Activated naive CD4-positive, alpha-beta T cell treated with anti-CD3 and anti-CD28 coated beads, Interleukin-2, amount 10 ng/mL, durations not matched to agents 7 days and 5 days (primary cell): ENCODE data around the gene INPP5J.

Source experiments
- CTCF ChIA-PET: fragments of 350-600 bp; sonication (Branson Sonifier 250); formaldehyde crosslinking; loops from one replicate; lab custom pipeline; 2021; ENCODE audit warnings: antibody characterized with exemption; lab: Charles Lee
- DNase-seq: peaks from one replicate; pipeline ENCODE4 v3.0.0-alpha.2; 2020
- H3K27ac Mint-ChIP-seq: one replicate; pipeline ENCODE4 v1.8.0; 2021; ENCODE audit warnings: mild to moderate bottlenecking, moderate library complexity, mixed read lengths
- H3K27me3 Mint-ChIP-seq: one replicate; pipeline ENCODE4 v1.8.0; 2021; ENCODE audit warnings: mild to moderate bottlenecking, mixed read lengths
- H3K36me3 Mint-ChIP-seq: one replicate; pipeline ENCODE4 v1.8.0; 2021; ENCODE audit warnings: mixed read lengths
- H3K4me1 Mint-ChIP-seq: one replicate; pipeline ENCODE4 v1.8.0; 2021; ENCODE audit warnings: mixed read lengths
- H3K4me3 Mint-ChIP-seq: one replicate; pipeline ENCODE4 v1.8.0; 2021; ENCODE audit warnings: mild to moderate bottlenecking, moderate library complexity, mixed read lengths
- H3K9me3 Mint-ChIP-seq: one replicate; pipeline ENCODE4 v1.8.0; 2021; ENCODE audit warnings: mixed read lengths

Gene INPP5J

DNA sequence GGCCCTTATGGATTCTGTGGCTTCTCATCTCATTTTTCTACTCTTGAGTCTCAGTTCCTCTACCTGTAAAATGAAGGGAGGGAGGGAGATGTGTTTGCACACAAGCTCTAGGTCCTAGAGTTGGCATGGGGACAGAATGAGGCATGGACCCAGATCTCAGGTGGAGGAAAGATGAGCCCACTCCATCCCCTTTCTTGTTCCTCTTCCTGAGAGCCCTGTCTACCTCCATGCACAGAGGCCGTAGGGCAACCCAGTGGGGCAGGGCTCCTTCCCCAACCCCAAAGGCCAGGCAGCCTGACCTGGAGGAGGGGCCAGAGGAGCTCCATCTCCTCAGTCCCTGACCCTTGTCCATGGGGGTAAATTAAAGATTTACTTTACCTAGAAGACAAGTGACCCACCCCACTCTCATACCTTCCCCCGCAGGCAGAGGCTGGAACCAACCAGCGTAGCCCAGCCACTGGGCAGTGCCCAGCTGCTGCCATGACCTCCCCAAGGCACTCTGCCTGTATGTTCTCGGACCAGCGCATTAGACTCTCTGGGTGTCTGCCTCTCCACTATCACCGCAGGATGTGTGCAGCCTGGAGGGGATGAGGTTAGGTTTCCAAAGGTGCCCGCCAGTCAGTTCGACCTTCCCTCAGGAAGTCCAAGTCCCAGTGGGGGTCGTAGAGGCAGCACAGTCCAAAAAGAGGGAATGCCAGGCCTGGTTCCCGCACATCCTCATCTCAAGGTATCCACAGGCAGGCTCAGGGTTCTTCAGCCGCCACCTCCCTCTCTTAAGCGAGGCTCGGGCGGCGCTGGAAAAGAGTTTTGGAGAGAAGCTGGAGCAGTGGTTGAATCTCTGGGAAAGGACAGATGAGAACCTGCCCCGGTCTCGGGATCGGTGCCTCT lies 38.6 kb upstream of the INPP5J start:
- Mint-ChIP-seq H3K4me3 (peak overlapping the region; percentile 84), H3K9me3 (no peaks in the 10 kb centered on the region), H3K4me1 (peaks cover 44% of the 10 kb centered on the region), H3K27me3 (peaks cover 9% of the 10 kb centered on the region), H3K36me3 (peaks cover 10% of the 10 kb centered on the region), H3K27ac (peak overlapping the region; percentile 71)
- peak; percentile 38 for DNase-seq
- CTCF ChIA-PET, result interaction anchor here (0.8 to 3.7 kb wide), 13 partner anchors 9 to 322 kb away, joined by 3 to 22 read pairs (median 6); partner anchors contain the start of genes MORC2 and SELENOM

GRCh38 chr22:31084811-31085492 lies 37.8 kb upstream of the INPP5J start:
- no peaks in the 10 kb centered on the region for H3K9me3 Mint-ChIP-seq
- peaks cover 8% of the 10 kb centered on the region for H3K27me3 Mint-ChIP-seq
- peaks cover 44% of the 10 kb centered on the region for H3K4me1 Mint-ChIP-seq
- CTCF ChIA-PET, result interaction anchor here (0.8 to 2.6 kb wide), 14 partner anchors 8 to 330 kb away, joined by 3 to 9 read pairs (median 4); partner anchors contain the start of genes INPP5J, MORC2 and SELENOM
- peak; percentile 92 for DNase-seq
- H3K36me3 Mint-ChIP-seq, result peaks cover 10% of the 10 kb centered on the region
- peak overlapping the region; percentile 84 for H3K4me3 Mint-ChIP-seq
- peak overlapping the region; percentile 84 for H3K27ac Mint-ChIP-seq

- Mint-ChIP-seq H3K36me3 (peaks cover 10% of the 10 kb centered on the region), H3K9me3 (no peaks in the 10 kb centered on the region), H3K27me3 (peaks cover 6% of the 10 kb centered on the region), H3K4me3 (peak overlapping the region; percentile 78), H3K4me1 (peaks cover 43% of the 10 kb centered on the region), H3K27ac (peak overlapping the region; percentile 84)
- no peak for DNase-seq
- CTCF ChIA-PET, result interaction anchor here (0.8 to 2.6 kb wide), 11 partner anchors 10 to 331 kb away, joined by 3 to 9 read pairs (median 4); partner anchors contain the start of genes INPP5J and SELENOM
Measured at GRCh38 chr22:31085493-31085824, 37.3 kb upstream of the INPP5J start.

- H3K27ac Mint-ChIP-seq, result no peak overlapping the region
- peaks cover 1% of the 10 kb centered on the region for H3K27me3 Mint-ChIP-seq
- H3K4me3 Mint-ChIP-seq, result peak overlapping the region; percentile 78
- CTCF ChIA-PET, result interaction anchor here (1.1 to 2.6 kb wide), 5 partner anchors 10 to 331 kb away, joined by 3 to 9 read pairs (median 7); no protein-coding TSS in a partner anchor
- no peaks in the 10 kb centered on the region for H3K9me3 Mint-ChIP-seq
- H3K36me3 Mint-ChIP-seq, result peaks cover 12% of the 10 kb centered on the region
- no peak for DNase-seq
- peaks cover 39% of the 10 kb centered on the region for H3K4me1 Mint-ChIP-seq
Measured at GRCh38 chr22:31085928-31086327, 36.8 kb upstream of the INPP5J start.

- H3K4me3 Mint-ChIP-seq, result no peak overlapping the region
- H3K27me3 Mint-ChIP-seq, result no peaks in the 10 kb centered on the region
- peaks cover 31% of the 10 kb centered on the region for H3K4me1 Mint-ChIP-seq
- H3K9me3 Mint-ChIP-seq, result no peaks in the 10 kb centered on the region
- H3K36me3 Mint-ChIP-seq, result peaks cover 12% of the 10 kb centered on the region
- H3K27ac Mint-ChIP-seq, result no peak overlapping the region
- no peak for DNase-seq
- CTCF ChIA-PET, result interaction anchor here (0.6 to 2.6 kb wide), 5 partner anchors 9 to 167 kb away, joined by 3 to 9 read pairs (median 4); no protein-coding TSS in a partner anchor
Measured at GRCh38 chr22:31086703-31087330, 35.9 kb upstream of the INPP5J start.

DNA sequence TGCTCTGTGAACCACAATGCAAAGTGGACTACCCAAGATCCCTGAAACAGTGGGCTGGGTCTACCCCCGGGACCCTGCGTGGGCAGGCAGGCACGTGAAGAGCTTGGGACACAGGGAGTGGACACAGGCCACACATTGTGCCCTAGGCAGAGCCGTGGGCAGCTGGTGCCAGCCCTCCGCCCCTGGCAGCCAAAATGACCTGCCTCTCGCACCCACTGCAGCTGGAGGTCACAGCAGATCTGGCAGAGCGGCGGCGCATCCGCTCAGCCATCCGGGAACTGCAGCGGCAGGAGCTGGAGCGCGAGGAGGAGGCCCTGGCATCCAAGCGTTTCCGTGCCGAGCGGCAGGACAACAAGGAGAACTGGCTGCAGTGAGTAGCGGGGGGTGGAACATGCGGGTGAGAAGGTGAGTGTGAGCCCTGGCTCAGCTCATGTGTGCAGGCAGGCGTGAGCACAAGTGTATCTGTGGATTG lies 35.0 kb upstream of the INPP5J start:
- Mint-ChIP-seq H3K27me3 (no peaks in the 10 kb centered on the region), H3K4me3 (no peak overlapping the region), H3K27ac (peak overlapping the region; percentile 45), H3K36me3 (peaks cover 15% of the 10 kb centered on the region), H3K9me3 (no peaks in the 10 kb centered on the region), H3K4me1 (peaks cover 21% of the 10 kb centered on the region)
- CTCF ChIA-PET, result interaction anchor here (0.8 to 1.1 kb wide), 3 partner anchors 8 to 185 kb away, joined by 3 read pairs; no protein-coding TSS in a partner anchor
- no peak for DNase-seq

DNA sequence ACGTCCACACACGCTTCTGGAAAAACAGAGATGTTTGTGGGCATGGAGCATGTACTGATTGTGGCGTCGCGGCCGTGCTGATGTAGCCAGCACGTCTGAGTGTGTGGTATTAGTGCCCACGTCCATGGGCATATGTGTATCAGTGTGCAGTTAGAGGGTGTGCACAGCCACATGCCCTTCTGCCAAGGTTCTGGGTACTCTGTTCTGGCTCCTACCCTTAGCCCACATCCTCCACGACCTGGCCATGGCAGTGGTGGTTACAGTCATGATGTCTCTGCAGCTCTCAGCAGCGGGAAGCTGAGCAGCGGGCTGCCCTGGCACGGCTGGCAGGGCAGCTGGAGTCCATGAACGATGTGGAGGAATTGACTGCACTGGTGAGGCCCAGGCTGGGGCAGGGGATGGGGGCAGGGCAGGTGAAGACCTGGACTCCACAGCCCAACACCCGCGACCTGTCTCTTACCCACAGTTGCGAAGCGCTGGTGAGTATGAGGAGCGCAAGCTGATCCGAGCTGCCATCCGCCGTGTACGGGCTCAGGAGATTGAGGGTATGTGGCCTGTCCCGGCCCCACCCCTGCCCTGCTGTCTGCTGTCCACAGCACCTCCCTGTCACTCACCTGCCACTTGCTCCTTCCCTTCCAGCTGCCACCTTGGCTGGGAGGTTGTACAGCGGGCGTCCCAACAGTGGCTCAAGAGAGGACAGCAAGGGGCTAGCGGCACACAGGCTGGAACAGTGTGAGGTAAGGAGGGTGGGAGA lies 34.4 kb upstream of the INPP5J start:
- H3K27ac Mint-ChIP-seq, result no peak overlapping the region
- no peak for DNase-seq
- no peaks in the 10 kb centered on the region for H3K9me3 Mint-ChIP-seq
- peaks cover 15% of the 10 kb centered on the region for H3K36me3 Mint-ChIP-seq
- CTCF ChIA-PET, result interaction anchor here (0.7 to 2.4 kb wide), 6 partner anchors 7 to 184 kb away, joined by 3 to 6 read pairs (median 4); partner anchors contain the start of gene SELENOM
- H3K4me1 Mint-ChIP-seq, result peaks cover 15% of the 10 kb centered on the region
- H3K4me3 Mint-ChIP-seq, result no peak overlapping the region
- H3K27me3 Mint-ChIP-seq, result no peaks in the 10 kb centered on the region

DNA sequence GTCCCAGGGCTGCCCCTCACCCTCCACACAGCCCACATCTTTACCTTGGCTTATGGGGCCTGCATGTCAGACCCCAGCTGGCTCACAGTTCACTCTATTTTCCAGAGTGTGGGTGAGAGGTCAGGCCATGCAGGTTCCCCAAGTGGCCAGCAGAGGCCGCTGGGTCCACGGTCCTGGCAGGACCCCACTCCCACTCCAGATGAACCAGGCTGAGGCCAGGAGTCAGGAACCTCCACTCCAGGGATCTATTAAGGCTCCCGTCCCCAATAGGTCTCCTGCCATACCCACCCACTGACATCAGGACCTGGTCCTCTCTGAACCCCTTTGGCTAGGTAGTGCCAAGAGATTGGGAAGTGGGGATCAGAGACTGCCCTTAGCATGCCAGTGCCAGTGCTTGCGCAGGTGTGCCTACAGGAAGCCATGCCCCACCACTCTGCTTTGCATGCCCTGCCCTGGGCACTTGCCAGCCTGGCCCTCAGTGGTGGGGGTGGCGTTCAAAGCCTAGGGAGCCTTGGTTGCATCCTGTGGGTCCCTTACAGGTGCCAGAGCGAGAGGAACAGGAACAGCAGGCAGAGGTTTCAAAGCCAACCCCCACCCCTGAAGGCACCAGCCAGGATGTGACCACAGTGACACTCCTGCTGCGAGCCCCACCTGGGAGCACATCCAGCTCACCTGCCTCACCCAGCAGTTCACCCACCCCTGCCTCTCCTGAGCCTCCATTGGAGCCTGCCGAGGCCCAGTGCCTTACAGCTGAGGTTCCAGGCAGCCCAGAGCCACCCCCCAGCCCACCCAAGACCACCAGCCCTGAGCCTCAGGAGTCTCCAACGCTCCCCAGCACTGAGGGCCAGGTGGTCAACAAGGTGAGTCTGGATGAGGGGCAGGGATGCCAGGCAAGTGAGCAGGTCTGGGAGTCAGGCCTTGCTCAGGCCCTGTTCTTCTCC lies 33.3 kb upstream of the INPP5J start:
- CTCF ChIA-PET, result interaction anchor here (0.5 to 2.4 kb wide), 8 partner anchors 16 to 265 kb away, joined by 3 to 6 read pairs (median 4); partner anchors contain the start of gene SELENOM
- H3K36me3 Mint-ChIP-seq, result peaks cover 14% of the 10 kb centered on the region
- no peak overlapping the region for H3K4me3 Mint-ChIP-seq
- peak; percentile 48 for DNase-seq
- no peaks in the 10 kb centered on the region for H3K27me3 Mint-ChIP-seq
- no peak overlapping the region for H3K27ac Mint-ChIP-seq
- peaks cover 5% of the 10 kb centered on the region for H3K4me1 Mint-ChIP-seq
- no peaks in the 10 kb centered on the region for H3K9me3 Mint-ChIP-seq

DNA sequence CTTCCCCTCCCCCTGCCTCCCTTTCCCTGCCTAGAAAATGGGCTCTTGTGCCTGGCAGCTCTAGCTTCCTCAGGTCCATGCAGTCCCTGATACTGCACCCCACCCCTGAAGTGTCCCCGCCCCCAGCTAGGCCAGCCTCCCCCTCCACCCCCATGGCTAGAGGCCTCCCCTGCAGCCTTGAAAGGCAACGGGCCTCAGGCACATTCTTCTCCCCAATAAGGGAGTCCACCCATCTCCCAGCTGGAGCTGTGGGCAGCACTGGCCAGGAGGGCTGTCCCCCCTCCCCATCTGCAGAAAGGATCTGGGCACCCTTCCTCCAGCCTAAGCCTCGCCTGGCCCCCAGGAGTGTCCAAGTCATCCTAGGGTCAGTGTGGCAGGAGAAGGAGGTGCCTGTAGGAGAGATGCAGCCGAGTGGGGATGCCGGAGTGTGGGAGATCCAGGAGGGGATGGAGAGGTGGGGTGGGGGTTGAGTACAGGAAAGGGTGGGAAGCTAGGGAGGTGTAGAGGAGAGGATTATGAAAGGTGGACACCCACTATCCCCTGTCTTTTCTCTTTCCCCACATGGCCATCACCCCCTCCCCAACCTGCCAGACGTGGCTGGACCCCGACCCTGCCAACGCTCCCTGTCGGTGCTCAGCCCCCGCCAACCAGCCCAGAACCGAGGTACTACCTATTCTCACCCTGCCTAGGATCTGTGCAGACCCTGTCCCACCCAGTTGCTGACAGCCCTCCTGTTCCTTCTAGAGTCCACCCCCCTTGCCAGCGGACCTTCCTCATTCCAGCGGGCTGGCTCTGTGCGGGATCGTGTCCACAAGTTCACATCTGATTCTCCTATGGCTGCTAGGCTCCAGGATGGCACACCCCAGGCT lies 32.3 kb upstream of the INPP5J start:
- peaks cover 1% of the 10 kb centered on the region for H3K4me1 Mint-ChIP-seq
- peaks cover 15% of the 10 kb centered on the region for H3K36me3 Mint-ChIP-seq
- CTCF ChIA-PET, result interaction anchor here (1.2 to 2.4 kb wide), 5 partner anchors 15 to 142 kb away, joined by 3 to 6 read pairs (median 5); partner anchors contain the start of gene SELENOM
- H3K27me3 Mint-ChIP-seq, result no peaks in the 10 kb centered on the region
- no peak for DNase-seq
- H3K9me3 Mint-ChIP-seq, result no peaks in the 10 kb centered on the region
- no peak overlapping the region for H3K4me3 Mint-ChIP-seq
- no peak overlapping the region for H3K27ac Mint-ChIP-seq

- Mint-ChIP-seq H3K4me3 (no peak overlapping the region), H3K27ac (no peak overlapping the region)
Measured at GRCh38 chr22:31091106-31091975, 31.4 kb upstream of the INPP5J start.

DNA sequence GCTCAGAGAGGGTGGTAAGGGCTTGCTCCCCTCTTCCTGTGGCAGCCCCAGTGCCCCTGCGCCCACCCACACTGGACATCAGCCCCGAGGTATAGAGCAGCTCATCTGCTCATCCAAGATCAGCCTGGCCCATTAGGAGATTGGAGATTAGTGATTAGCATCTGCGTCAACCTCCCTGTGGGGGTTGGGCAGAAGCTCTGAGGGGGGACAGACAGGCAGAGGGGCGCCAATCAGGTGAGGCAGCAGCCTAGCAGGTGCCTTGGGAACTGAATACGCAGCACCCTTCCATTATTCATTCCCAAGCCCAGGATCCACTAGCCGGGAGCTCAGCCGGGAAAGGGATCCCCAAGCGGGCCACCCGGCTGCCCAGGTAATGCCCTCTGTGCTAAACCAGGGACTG lies 30.6 kb upstream of the INPP5J start:
- Mint-ChIP-seq H3K4me1 (no peaks in the 10 kb centered on the region), H3K9me3 (no peaks in the 10 kb centered on the region), H3K27me3 (no peaks in the 10 kb centered on the region), H3K27ac (no peak overlapping the region), H3K36me3 (peaks cover 28% of the 10 kb centered on the region), H3K4me3 (no peak overlapping the region)
- DNase-seq, result no peak
- CTCF ChIA-PET, result interaction anchor here (0.6 kb wide), 1 partner anchor 304 kb away, joined by 3 read pairs; no protein-coding TSS in a partner anchor

More at GRCh38 chr22:31091106-31091975, 31.4 kb upstream of the INPP5J start:
- no peaks in the 10 kb centered on the region for H3K4me1 Mint-ChIP-seq
- no peaks in the 10 kb centered on the region for H3K9me3 Mint-ChIP-seq
- no peaks in the 10 kb centered on the region for H3K27me3 Mint-ChIP-seq
- no peak for DNase-seq
- peaks cover 22% of the 10 kb centered on the region for H3K36me3 Mint-ChIP-seq
- CTCF ChIA-PET, result interaction anchor here (0.5 to 0.7 kb wide), 2 partner anchors 9 to 142 kb away, joined by 3 read pairs; no protein-coding TSS in a partner anchor
